GM19238 (cell line): Measurements from ENCODE around the gene ITGA1.
"Not testable (repeated sequence)": the region's sequence is repeated elsewhere in the genome, so short reads cannot be mapped to it uniquely, and the experiment has no call there.

ENCODE experiments used
- DNase-seq: peaks from one replicate; pipeline ENCODE4 v3.0.0; 2011; ENCODE audit warnings: low spot score; ENCODE audit not compliant: insufficient read length

Gene ITGA1

GRCh38 chr5:52787600-52788504 lies at the start of gene ITGA1, which contains the start of gene PELO:
TSS of gene ITGA1 (plus strand) at chr5:52787916. CDS start at chr5:52788354, 438 bp downstream.
TSS of gene PELO (plus strand) at chr5:52787916. CDS start at chr5:52800395, 12,479 bp downstream.
- DNase-seq = peak; percentile 19

- DNase-seq = no peak
These were observed 49.6 kb upstream of the ITGA1 start for GRCh38 chr5:52738095-52738506.

- DNase-seq = no peak
These were observed 47.7 kb upstream of the ITGA1 start for GRCh38 chr5:52740007-52740406.

GRCh38 chr5:52743012-52743411 lies 44.7 kb upstream of the ITGA1 start:
- DNase-seq = no peak

GRCh38 chr5:52743529-52743928 lies 44.2 kb upstream of the ITGA1 start:
- no peak for DNase-seq

GRCh38 chr5:52743970-52744369 lies 43.7 kb upstream of the ITGA1 start:
- DNase-seq = no peak

GRCh38 chr5:52744867-52745458 lies 42.8 kb upstream of the ITGA1 start:
- not testable (repeated sequence) for DNase-seq

- no peak for DNase-seq
These were observed 41.2 kb upstream of the ITGA1 start for GRCh38 chr5:52746539-52746938.

GRCh38 chr5:52748590-52748989 lies 39.1 kb upstream of the ITGA1 start:
- DNase-seq = no peak

GRCh38 chr5:52749666-52750065 lies 38.0 kb upstream of the ITGA1 start:
- no peak for DNase-seq

GRCh38 chr5:52751137-52751536 lies 36.6 kb upstream of the ITGA1 start:
- DNase-seq = no peak

- DNase-seq = no peak
These were observed 33.7 kb upstream of the ITGA1 start for GRCh38 chr5:52754051-52754450.

- no peak for DNase-seq
These were observed 30.2 kb upstream of the ITGA1 start for GRCh38 chr5:52757527-52757926.

GRCh38 chr5:52758014-52758413 lies 29.7 kb upstream of the ITGA1 start:
- no peak for DNase-seq

- no peak for DNase-seq
These were observed 28.4 kb upstream of the ITGA1 start for GRCh38 chr5:52759331-52759730.

- no peak for DNase-seq
These were observed 26.9 kb upstream of the ITGA1 start for GRCh38 chr5:52760695-52761366.

- no peak for DNase-seq
These were observed 20.4 kb upstream of the ITGA1 start for GRCh38 chr5:52767217-52767743.

- no peak for DNase-seq
These were observed 19.8 kb upstream of the ITGA1 start for GRCh38 chr5:52767766-52768480.

- DNase-seq = no peak
These were observed 18.7 kb upstream of the ITGA1 start for GRCh38 chr5:52769061-52769460.

- no peak for DNase-seq
These were observed 17.3 kb upstream of the ITGA1 start for GRCh38 chr5:52770287-52770939.
